Measurements from ENCODE around the gene TMEM60. TPM values are rescaled to one million over a fixed set of nuclear protein-coding genes. Genes with fewer than 3 reads are reported as not detected.

Gene TMEM60
- polyA plus RNA-seq, 1 donor (not counting 4 experiments of a cell fraction or from before 2014, with no cell fraction given) = 27.5 TPM

DNA sequence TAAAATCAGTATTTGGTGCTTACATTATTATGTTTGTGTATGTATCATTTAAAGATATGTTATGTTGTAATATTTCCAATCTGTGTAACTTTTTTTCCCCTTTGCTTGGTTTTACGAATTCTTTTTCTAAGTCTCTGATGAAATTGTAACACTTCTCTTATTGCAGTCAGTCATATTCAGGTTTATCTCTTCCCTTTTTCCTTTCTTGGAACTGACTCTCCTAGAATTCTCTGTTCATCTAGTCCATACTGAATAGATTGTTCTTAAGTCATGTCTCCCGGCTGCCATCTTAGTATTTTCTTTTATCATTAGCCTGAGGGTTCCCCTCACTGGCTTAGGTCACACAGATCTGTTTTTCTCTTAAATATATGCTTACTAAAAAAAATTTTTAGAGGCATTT lies 45.0 kb upstream of the TMEM60 start:
- Histone ChIP-seq H3K79me2 (ENCODE audit: control insufficient read depth, insufficient read depth, low read length) (no peaks in the 10 kb centered on the region), H3K27ac (ENCODE audit: control insufficient read depth, insufficient read depth, low read length) (no peak overlapping the region), H3K9ac (ENCODE audit: control insufficient read depth, extremely low read depth, insufficient read depth, low read length) (no peak overlapping the region), H3K27me3 (ENCODE audit: control insufficient read depth, extremely low read depth, insufficient read depth, low read length) (no peaks in the 10 kb centered on the region), H3K9me1 (ENCODE audit: control insufficient read depth, extremely low read depth, insufficient read depth, low read length) (no peaks in the 10 kb centered on the region), H4K20me1 (ENCODE audit: control insufficient read depth, extremely low read depth, insufficient read depth, low read length) (no peaks in the 10 kb centered on the region), H3K9me3 (ENCODE audit: control insufficient read depth, low read depth, low read length) (no peaks in the 10 kb centered on the region), H2AFZ (ENCODE audit: control insufficient read depth, low read length) (no peak overlapping the region), H3K4me3 (ENCODE audit: control insufficient read depth in 2 of 3, extremely low read depth in 1 of 3, insufficient read depth in 2 of 3, low read depth in 1 of 3, low read length in 3 of 3) (no peak overlapping the region), H3K36me3 (ENCODE audit: control insufficient read depth in 2 of 2, extremely low read depth in 1 of 2, insufficient read depth in 2 of 2, low read length in 2 of 2) (no peaks in the 10 kb centered on the region), H3K4me2 (ENCODE audit: control insufficient read depth, extremely low read depth, insufficient read depth, low read depth, low read length) (no peak overlapping the region), H3K4me1 (ENCODE audit: control insufficient read depth, extremely low read depth, insufficient read depth, low read length) (no peaks in the 10 kb centered on the region)
- dilution Hi-C loops (cut with MboI; ENCODE audit: extremely low pct_ligation_motif_present, low sequenced_read_pairs) = no loop called here
- FAIRE-seq (no peak), DNase-seq (ENCODE audit: low read depth, low spot score) (no peak)
- TF ChIP-seq EZH2 (IDR thresholded peaks at IDR 0.05; ENCODE audit: low read length) = no peak
- TF ChIP-seq, protein P1, sequence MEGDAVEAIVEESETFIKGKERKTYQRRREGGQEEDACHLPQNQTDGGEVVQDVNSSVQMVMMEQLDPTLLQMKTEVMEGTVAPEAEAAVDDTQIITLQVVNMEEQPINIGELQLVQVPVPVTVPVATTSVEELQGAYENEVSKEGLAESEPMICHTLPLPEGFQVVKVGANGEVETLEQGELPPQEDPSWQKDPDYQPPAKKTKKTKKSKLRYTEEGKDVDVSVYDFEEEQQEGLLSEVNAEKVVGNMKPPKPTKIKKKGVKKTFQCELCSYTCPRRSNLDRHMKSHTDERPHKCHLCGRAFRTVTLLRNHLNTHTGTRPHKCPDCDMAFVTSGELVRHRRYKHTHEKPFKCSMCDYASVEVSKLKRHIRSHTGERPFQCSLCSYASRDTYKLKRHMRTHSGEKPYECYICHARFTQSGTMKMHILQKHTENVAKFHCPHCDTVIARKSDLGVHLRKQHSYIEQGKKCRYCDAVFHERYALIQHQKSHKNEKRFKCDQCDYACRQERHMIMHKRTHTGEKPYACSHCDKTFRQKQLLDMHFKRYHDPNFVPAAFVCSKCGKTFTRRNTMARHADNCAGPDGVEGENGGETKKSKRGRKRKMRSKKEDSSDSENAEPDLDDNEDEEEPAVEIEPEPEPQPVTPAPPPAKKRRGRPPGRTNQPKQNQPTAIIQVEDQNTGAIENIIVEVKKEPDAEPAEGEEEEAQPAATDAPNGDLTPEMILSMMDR (optimal IDR thresholded peaks at IDR 0.05 in 1 of 3, IDR thresholded peaks at IDR 0.05 in 1 of 3, conservative IDR thresholded peaks at IDR 0.05 in 1 of 3; ENCODE audit: extremely low read depth in 1 of 3, insufficient read depth in 2 of 3, low read length in 3 of 3) = no peak

DNA sequence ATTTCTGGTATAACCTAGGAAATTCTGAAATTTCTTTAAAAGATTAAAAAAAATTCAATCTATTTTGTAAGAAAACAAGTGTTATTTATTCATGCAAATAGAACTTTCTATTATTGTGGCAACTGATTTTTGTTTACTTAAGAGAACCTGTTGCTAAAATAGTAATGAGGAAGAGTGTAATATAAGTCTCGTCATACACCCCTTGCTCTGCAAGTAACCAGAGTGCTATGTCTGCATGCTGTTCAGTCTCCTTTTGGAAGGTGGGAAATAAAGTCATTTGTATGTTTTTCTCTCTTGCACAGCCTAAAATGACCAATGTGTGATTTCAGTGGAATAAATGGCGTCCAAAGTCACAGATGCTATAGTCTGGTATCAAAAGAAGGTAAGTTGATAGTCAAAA lies 41.7 kb upstream of the TMEM60 start:
- Histone ChIP-seq H3K9ac (ENCODE audit: control insufficient read depth, extremely low read depth, insufficient read depth, low read length) (no peak overlapping the region), H4K20me1 (ENCODE audit: control insufficient read depth, extremely low read depth, insufficient read depth, low read length) (no peaks in the 10 kb centered on the region), H3K27ac (ENCODE audit: control insufficient read depth, insufficient read depth, low read length) (no peak overlapping the region), H3K4me2 (ENCODE audit: control insufficient read depth, extremely low read depth, insufficient read depth, low read depth, low read length) (no peak overlapping the region), H3K79me2 (ENCODE audit: control insufficient read depth, insufficient read depth, low read length) (peaks cover 2% of the 10 kb centered on the region), H2AFZ (ENCODE audit: control insufficient read depth, low read length) (no peak overlapping the region), H3K4me3 (ENCODE audit: control insufficient read depth in 2 of 3, extremely low read depth in 1 of 3, insufficient read depth in 2 of 3, low read depth in 1 of 3, low read length in 3 of 3) (no peak overlapping the region), H3K4me1 (ENCODE audit: control insufficient read depth, extremely low read depth, insufficient read depth, low read length) (peaks cover 7% of the 10 kb centered on the region), H3K36me3 (ENCODE audit: control insufficient read depth in 2 of 2, extremely low read depth in 1 of 2, insufficient read depth in 2 of 2, low read length in 2 of 2) (no peaks in the 10 kb centered on the region), H3K9me3 (ENCODE audit: control insufficient read depth, low read depth, low read length) (no peaks in the 10 kb centered on the region), H3K27me3 (ENCODE audit: control insufficient read depth, extremely low read depth, insufficient read depth, low read length) (no peaks in the 10 kb centered on the region), H3K9me1 (ENCODE audit: control insufficient read depth, extremely low read depth, insufficient read depth, low read length) (no peaks in the 10 kb centered on the region)
- dilution Hi-C loops (cut with MboI; ENCODE audit: extremely low pct_ligation_motif_present, low sequenced_read_pairs) = no loop called here
- DNase-seq (ENCODE audit: low read depth, low spot score) (no peak), FAIRE-seq (no peak)
- no peak for TF ChIP-seq EZH2 (IDR thresholded peaks at IDR 0.05; ENCODE audit: low read length)
- TF ChIP-seq, protein P1 (optimal IDR thresholded peaks at IDR 0.05 in 1 of 3, IDR thresholded peaks at IDR 0.05 in 1 of 3, conservative IDR thresholded peaks at IDR 0.05 in 1 of 3; ENCODE audit: extremely low read depth in 1 of 3, insufficient read depth in 2 of 3, low read length in 3 of 3) = no peak
